HG03280 (cell line): ENCODE data around the gene SKI.

Experiments used
- ATAC-seq: cut with Tn5 transposase; IDR thresholded peaks from one replicate; pipeline ENCODE4 v1.9.1; 2021; ENCODE audit warnings: mild to moderate bottlenecking, moderate library complexity; ENCODE audit not compliant: unreplicated experiment

SKI gene

GRCh38 chr1:2273401-2274090 lies 45.4 kb downstream of the SKI start:
- ATAC-seq = no peak

GRCh38 chr1:2274231-2274928 lies 46.3 kb downstream of the SKI start:
- no peak for ATAC-seq

- ATAC-seq = no peak
Measured at GRCh38 chr1:2274929-2275475, 46.9 kb downstream of the SKI start.

- ATAC-seq = no peak
Measured at GRCh38 chr1:2275796-2276536, 47.8 kb downstream of the SKI start.

GRCh38 chr1:2276803-2277580 lies 48.9 kb downstream of the SKI start:
- ATAC-seq = no peak

- ATAC-seq = no peak
Measured at GRCh38 chr1:2277741-2278488, 49.8 kb downstream of the SKI start.

- ATAC-seq = no peak
Measured at GRCh38 chr1:2278591-2279209, 50.6 kb downstream of the SKI start.

- ATAC-seq = no peak
Measured at GRCh38 chr1:2279210-2279639, 51.1 kb downstream of the SKI start.

GRCh38 chr1:2279817-2280216 lies 51.7 kb downstream of the SKI start:
- no peak for ATAC-seq

- ATAC-seq = no peak
Measured at GRCh38 chr1:2282556-2283270, 54.6 kb downstream of the SKI start.

GRCh38 chr1:2283371-2283990 lies 55.4 kb downstream of the SKI start:
- no peak for ATAC-seq

- ATAC-seq = no peak
Measured at GRCh38 chr1:2283991-2284895, 56.1 kb downstream of the SKI start.

- ATAC-seq = no peak
Measured at GRCh38 chr1:2284932-2285331, 56.8 kb downstream of the SKI start.

- no peak for ATAC-seq
Measured at GRCh38 chr1:2286923-2287322, 58.8 kb downstream of the SKI start.

- ATAC-seq = no peak
Measured at GRCh38 chr1:2287649-2288048, 59.5 kb downstream of the SKI start.

GRCh38 chr1:2288311-2288710 lies 60.2 kb downstream of the SKI start:
- no peak for ATAC-seq

GRCh38 chr1:2288816-2289536 lies 60.9 kb downstream of the SKI start:
- ATAC-seq = no peak
